ENCODE results near the gene LDAH.

GRCh38 chr2:20687260-20687832 is 135.6 kb downstream of the LDAH start:
- no peak for TF ChIP-seq POLR2A (IDR thresholded peaks at IDR 0.05; ENCODE audit: low read length)
- TF ChIP-seq, protein P1, sequence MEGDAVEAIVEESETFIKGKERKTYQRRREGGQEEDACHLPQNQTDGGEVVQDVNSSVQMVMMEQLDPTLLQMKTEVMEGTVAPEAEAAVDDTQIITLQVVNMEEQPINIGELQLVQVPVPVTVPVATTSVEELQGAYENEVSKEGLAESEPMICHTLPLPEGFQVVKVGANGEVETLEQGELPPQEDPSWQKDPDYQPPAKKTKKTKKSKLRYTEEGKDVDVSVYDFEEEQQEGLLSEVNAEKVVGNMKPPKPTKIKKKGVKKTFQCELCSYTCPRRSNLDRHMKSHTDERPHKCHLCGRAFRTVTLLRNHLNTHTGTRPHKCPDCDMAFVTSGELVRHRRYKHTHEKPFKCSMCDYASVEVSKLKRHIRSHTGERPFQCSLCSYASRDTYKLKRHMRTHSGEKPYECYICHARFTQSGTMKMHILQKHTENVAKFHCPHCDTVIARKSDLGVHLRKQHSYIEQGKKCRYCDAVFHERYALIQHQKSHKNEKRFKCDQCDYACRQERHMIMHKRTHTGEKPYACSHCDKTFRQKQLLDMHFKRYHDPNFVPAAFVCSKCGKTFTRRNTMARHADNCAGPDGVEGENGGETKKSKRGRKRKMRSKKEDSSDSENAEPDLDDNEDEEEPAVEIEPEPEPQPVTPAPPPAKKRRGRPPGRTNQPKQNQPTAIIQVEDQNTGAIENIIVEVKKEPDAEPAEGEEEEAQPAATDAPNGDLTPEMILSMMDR (IDR thresholded peaks at IDR 0.05) = no peak
- TF ChIP-seq REST (IDR thresholded peaks at IDR 0.05) = no peak
- no peak for TF ChIP-seq EP300 (IDR thresholded peaks at IDR 0.05)
- TF ChIP-seq, protein P2, sequence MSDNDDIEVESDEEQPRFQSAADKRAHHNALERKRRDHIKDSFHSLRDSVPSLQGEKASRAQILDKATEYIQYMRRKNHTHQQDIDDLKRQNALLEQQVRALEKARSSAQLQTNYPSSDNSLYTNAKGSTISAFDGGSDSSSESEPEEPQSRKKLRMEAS (IDR thresholded peaks at IDR 0.05) = no peak
- TF ChIP-seq, protein P3, sequence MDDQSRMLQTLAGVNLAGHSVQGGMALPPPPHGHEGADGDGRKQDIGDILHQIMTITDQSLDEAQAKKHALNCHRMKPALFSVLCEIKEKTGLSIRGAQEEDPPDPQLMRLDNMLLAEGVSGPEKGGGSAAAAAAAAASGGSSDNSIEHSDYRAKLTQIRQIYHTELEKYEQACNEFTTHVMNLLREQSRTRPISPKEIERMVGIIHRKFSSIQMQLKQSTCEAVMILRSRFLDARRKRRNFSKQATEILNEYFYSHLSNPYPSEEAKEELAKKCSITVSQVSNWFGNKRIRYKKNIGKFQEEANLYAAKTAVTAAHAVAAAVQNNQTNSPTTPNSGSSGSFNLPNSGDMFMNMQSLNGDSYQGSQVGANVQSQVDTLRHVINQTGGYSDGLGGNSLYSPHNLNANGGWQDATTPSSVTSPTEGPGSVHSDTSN (IDR thresholded peaks at IDR 0.05) = no peak
- no peak for TF ChIP-seq E2F6 (IDR thresholded peaks at IDR 0.05; ENCODE audit: borderline replicate concordance, low read depth)
- TF ChIP-seq JUN (IDR thresholded peaks at IDR 0.05) = no peak
- TF ChIP-seq RAD21 (conservative IDR thresholded peaks at IDR 0.05 in 1 of 2, IDR thresholded peaks at IDR 0.05 in 1 of 2) = no peak
- no peak for TF ChIP-seq EHMT2 (IDR thresholded peaks at IDR 0.05; ENCODE audit: low read depth)

All from A549 (cell line).